K562 (cell line): ENCODE results near the gene POLR2A. TPM values are rescaled to one million over a fixed set of nuclear protein-coding genes. Genes with fewer than 3 reads are reported as not detected.

Source experiments
- BRD9 ChIP-seq: fragments of 450-650 bp; IDR thresholded peaks from 2 replicates; pipeline ENCODE4 v1.6.1; 2018; ENCODE audit warnings: low read depth; ENCODE audit not compliant: partially characterized antibody
- COPS2 ChIP-seq: fragments of 450-650 bp; conservative IDR thresholded peaks from 2 replicates; pipeline ENCODE4 v1.6.1; 2016; ENCODE audit warnings: mild to moderate bottlenecking, moderate library complexity
- CREM ChIP-seq: IDR thresholded peaks from 2 replicates; pipeline ENCODE4 v1.6.1; 2014; ENCODE audit warnings: antibody characterized with exemption, low read depth
- DIDO1 ChIP-seq: fragments of 450-650 bp; IDR thresholded peaks from 2 replicates; pipeline ENCODE4 v1.6.1; 2016; ENCODE audit warnings: low read depth, missing biosample characterization, missing genetic modification characterization
- E2F8 ChIP-seq: fragments of 450-650 bp; IDR thresholded peaks from 2 replicates; pipeline ENCODE4 v1.7.1; 2018; ENCODE audit warnings: mild to moderate bottlenecking, low read depth; ENCODE audit not compliant: partially characterized antibody
- ELF4 ChIP-seq: fragments of 450-650 bp; formaldehyde crosslinking; IDR thresholded peaks from 2 replicates; pipeline ENCODE4 v1.4.0; 2022; ENCODE audit warnings: missing genetic modification characterization
- HDAC1 ChIP-seq, 2 experiments: fragments of 450-650 bp; IDR thresholded peaks; 2 replicates each; pipeline ENCODE4 v1.6.1; 2016 to 2017; ENCODE audit warnings: inconsistent platforms in 1 of 2, mild to moderate bottlenecking in 1 of 2, moderate library complexity in 1 of 2
- L3MBTL2 ChIP-seq: fragments of 450-650 bp; IDR thresholded peaks from 2 replicates; pipeline ENCODE4 v1.6.1; 2016; ENCODE audit warnings: mild to moderate bottlenecking, moderate library complexity
- MEIS2 ChIP-seq: fragments of 450-650 bp; IDR thresholded peaks from 2 replicates; pipeline ENCODE4 v1.6.1; 2014; ENCODE audit warnings: mild to moderate bottlenecking; ENCODE audit not compliant: partially characterized antibody
- NKRF ChIP-seq: fragments of 450-650 bp; IDR thresholded peaks from 2 replicates; pipeline ENCODE4 v1.6.1; 2016; ENCODE audit warnings: borderline replicate concordance
- POLR2B ChIP-seq: fragments of 450-650 bp; IDR thresholded peaks from 2 replicates; pipeline ENCODE4 v1.6.1; 2018; ENCODE audit warnings: low read depth; ENCODE audit not compliant: partially characterized antibody
- RAD21 ChIP-seq, 2 experiments: fragments of 250-450 bp in 1 of 2; fragments of 450-650 bp in 1 of 2; sonication (Bioruptor Pico) in 1 of 2; formaldehyde crosslinking in 1 of 2; IDR thresholded peaks in 1 of 2; conservative IDR thresholded peaks in 1 of 2; 2 replicates each; pipeline versions ENCODE4 v1.4.0 to v1.8.0; 2020 to 2022; ENCODE audit warnings: mild to moderate bottlenecking in 2 of 2, moderate library complexity in 1 of 2
- RBFOX2 ChIP-seq: fragments of 200-400 bp; formaldehyde crosslinking; IDR thresholded peaks from 2 replicates; pipeline ENCODE4 v1.6.1; 2017; ENCODE audit warnings: low read depth, mild to moderate bottlenecking, low read length, moderate library complexity
- TARDBP ChIP-seq: fragments of 450-650 bp; IDR thresholded peaks from 2 replicates; pipeline ENCODE4 v1.6.1; 2016
- VEZF1 ChIP-seq: fragments of 200-800 bp; sonication (Bioruptor generic); IDR thresholded peaks from 2 replicates; pipeline ENCODE4 v1.6.1; 2017; ENCODE audit warnings: missing genetic modification characterization, missing compliant biosample characterization
- ZNF121 ChIP-seq: sonication (generic); formaldehyde crosslinking; conservative IDR thresholded peaks from 2 replicates; pipeline ENCODE4 v1.8.0; 2022; ENCODE audit warnings: missing genetic modification reagents
- ZNF253 ChIP-seq: fragments of 250-450 bp; sonication (Bioruptor Pico); conservative IDR thresholded peaks from 2 replicates; pipeline ENCODE4 v1.6.1; 2021; ENCODE audit warnings: mild to moderate bottlenecking
- polyA plus RNA-seq, 8 experiments: library from polyadenylated mRNA; depleted of rRNA in 4 of 8; stranded (reverse) in 5 of 8; unstranded in 3 of 8; fragments of >200 nt; fragmentation: Nextera tagmentation in 2 of 8; fragmentation: Illumina TruSeq in 1 of 8; extraction: Ambion mirVana in 2 of 8; extraction: Trizol in 1 of 8; gene quantifications; 2 replicates each; pipeline versions ENCODE4 v1.2.1 to v1.2.3, GENCODE V29; 2011 to 2014; ENCODE audit warnings: inconsistent platforms in 1 of 8, missing spikeins in 1 of 8
- total RNA-seq, 7 experiments: library from RNA; depleted of rRNA in 6 of 7; stranded (reverse); fragments of >200 nt in 6 of 7; fragmentation: Illumina TruSeq in 2 of 7; extraction: Trizol in 2 of 7; gene quantifications; 2 replicates each; pipeline versions ENCODE4 v1.2.1 to v1.2.3, GENCODE V29; 2011 to 2021; ENCODE audit warnings: low replicate concordance in 1 of 7
- TF ChIP-seq, protein P1 (sequence below): sonication (generic); formaldehyde crosslinking; IDR thresholded peaks from 2 replicates; pipeline ENCODE4 v1.8.1; 2023; ENCODE audit warnings: mild to moderate bottlenecking, missing genetic modification reagents

POLR2A gene
- total and polyA plus RNA-seq, 9 of the 15 experiments (the other 6 are each of a cell fraction or from before 2014, with no cell fraction given), result 1.3 to 109 (median 12.4) TPM

DNA sequence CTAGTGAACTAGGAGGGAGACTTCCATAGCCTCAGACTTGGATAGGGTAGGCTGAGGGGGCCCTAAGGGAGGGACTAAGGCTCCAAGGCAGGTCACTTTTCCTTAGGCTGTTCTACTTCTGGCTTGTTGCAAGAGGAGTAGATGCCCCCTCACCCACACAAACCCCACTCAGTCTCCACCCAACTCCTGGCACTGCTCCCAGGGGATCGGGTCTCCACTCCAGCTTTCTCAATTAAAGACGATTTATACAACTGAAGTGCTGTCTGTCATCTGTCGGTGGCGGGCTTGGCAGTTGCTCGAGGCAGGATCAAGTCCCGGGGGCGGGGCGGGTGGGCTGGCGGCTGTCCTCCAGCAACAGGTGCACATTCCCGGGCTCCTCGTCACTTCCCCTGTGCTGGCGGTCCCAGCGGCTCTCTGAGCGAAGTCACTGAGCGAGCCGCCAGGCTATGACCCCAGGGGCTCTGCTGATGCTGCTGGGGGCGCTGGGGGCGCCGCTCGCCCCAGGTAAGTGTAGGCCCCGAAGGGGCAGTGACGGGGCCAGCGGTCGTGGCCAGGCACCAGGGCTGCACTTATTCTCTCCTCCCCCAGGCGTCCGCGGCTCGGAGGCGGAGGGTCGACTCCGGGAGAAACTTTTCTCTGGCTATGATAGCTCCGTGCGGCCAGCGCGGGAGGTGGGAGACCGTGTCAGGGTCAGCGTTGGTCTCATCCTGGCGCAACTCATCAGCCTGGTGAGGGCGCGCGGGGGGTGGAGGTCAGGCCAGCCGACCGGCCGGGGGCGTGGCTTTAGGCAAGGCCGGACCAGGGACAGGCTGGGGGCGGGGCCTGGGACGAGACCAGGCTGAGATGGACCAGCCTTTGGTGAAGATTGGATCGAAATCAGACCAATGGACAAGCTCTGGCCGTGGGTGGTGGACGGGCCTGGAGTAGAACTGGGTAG lies 39.2 kb upstream of the POLR2A start, which contains the start of gene CHRNB1 (continued):
- TF ChIP-seq L3MBTL2, result 0 out of 2 replicates have a peak, but pooled peaks have one; percentile 10
- TF ChIP-seq RBFOX2, result peak; percentile 67
- no peak for TF ChIP-seq ZNF121 (CRISPR knock-in tag)
- TF ChIP-seq BRD9, result no peak
- TF ChIP-seq MEIS2, result no peak
- no peak for TF ChIP-seq E2F8
- TF ChIP-seq ZNF253 (CRISPR knock-in tag), result no peak
- TF ChIP-seq TARDBP, result no peak
- no peak for TF ChIP-seq ELF4 (CRISPR knock-in tag)
- no peak for TF ChIP-seq HDAC1 (IDR thresholded peaks at IDR 0.05)
- TF ChIP-seq RAD21 (CRISPR knock-in tag; conservative IDR thresholded peaks at IDR 0.05 in 1 of 2, IDR thresholded peaks at IDR 0.05 in 1 of 2), result peak in 1 of 2 experiments; percentile 15; a peak in 1 of 4 replicates
- TF ChIP-seq POLR2B, result no peak
- TF ChIP-seq, protein P1, sequence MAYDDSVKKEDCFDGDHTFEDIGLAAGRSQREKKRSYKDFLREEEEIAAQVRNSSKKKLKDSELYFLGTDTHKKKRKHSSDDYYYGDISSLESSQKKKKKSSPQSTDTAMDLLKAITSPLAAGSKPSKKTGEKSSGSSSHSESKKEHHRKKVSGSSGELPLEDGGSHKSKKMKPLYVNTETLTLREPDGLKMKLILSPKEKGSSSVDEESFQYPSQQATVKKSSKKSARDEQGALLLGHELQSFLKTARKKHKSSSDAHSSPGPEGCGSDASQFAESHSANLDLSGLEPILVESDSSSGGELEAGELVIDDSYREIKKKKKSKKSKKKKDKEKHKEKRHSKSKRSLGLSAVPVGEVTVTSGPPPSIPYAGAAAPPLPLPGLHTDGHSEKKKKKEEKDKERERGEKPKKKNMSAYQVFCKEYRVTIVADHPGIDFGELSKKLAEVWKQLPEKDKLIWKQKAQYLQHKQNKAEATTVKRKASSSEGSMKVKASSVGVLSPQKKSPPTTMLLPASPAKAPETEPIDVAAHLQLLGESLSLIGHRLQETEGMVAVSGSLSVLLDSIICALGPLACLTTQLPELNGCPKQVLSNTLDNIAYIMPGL (CRISPR knock-in tag), result no peak
- TF ChIP-seq CREM, result 0 out of 2 replicates have a peak, but pooled peaks have one; percentile 11
- no peak for TF ChIP-seq NKRF
- TF ChIP-seq DIDO1 (tag), result no peak
- TF ChIP-seq COPS2, result no peak
- peak; percentile 85 for TF ChIP-seq VEZF1
